Activated CD4-positive, alpha-beta T cell treated with anti-CD3 and anti-CD28 coated beads for 4 hours (primary cell): ENCODE data around the gene TRIB2.

Source experiments
- DNase-seq, 2 donors: peaks; one replicate each; pipeline ENCODE4 v3.0.0-alpha.2; 2020

TRIB2 gene

GRCh38 chr2:12754643-12755042, 37.9 kb downstream of the TRIB2 start:
- no peak for DNase-seq

GRCh38 chr2:12755384-12755783, 38.6 kb downstream of the TRIB2 start:
- no peak for DNase-seq

GRCh38 chr2:12759248-12759647, 42.5 kb downstream of the TRIB2 start:
- DNase-seq, result no peak

- no peak for DNase-seq
These were observed 44.4 kb downstream of the TRIB2 start for GRCh38 chr2:12761104-12761503.

GRCh38 chr2:12762337-12762736, 45.6 kb downstream of the TRIB2 start:
- no peak for DNase-seq

GRCh38 chr2:12762976-12763375, 46.2 kb downstream of the TRIB2 start:
- DNase-seq, result no peak

- DNase-seq, result no peak
These were observed 46.8 kb downstream of the TRIB2 start for GRCh38 chr2:12763486-12763885.

GRCh38 chr2:12764075-12764730, 47.5 kb downstream of the TRIB2 start:
- DNase-seq, result no peak

- no peak for DNase-seq
These were observed 48.3 kb downstream of the TRIB2 start for GRCh38 chr2:12764849-12765605.

GRCh38 chr2:12766421-12766879, 49.7 kb downstream of the TRIB2 start:
- DNase-seq, result no peak

- no peak for DNase-seq
These were observed 50.8 kb downstream of the TRIB2 start for GRCh38 chr2:12767541-12767940.

- DNase-seq, result no peak
These were observed 51.4 kb downstream of the TRIB2 start for GRCh38 chr2:12767996-12768624.

- DNase-seq, result no peak
These were observed 52.9 kb downstream of the TRIB2 start for GRCh38 chr2:12769492-12770105.

GRCh38 chr2:12770300-12770968, 53.7 kb downstream of the TRIB2 start:
- DNase-seq, result no peak

- DNase-seq, result no peak
These were observed 54.4 kb downstream of the TRIB2 start for GRCh38 chr2:12771154-12771553.

- DNase-seq, result no peak
These were observed 57.1 kb downstream of the TRIB2 start for GRCh38 chr2:12773586-12774394.

GRCh38 chr2:12774395-12774727, 57.6 kb downstream of the TRIB2 start:
- no peak for DNase-seq

- no peak for DNase-seq
These were observed 59.8 kb downstream of the TRIB2 start for GRCh38 chr2:12776521-12776961.

GRCh38 chr2:12778369-12778768, 61.6 kb downstream of the TRIB2 start:
- no peak for DNase-seq

- no peak for DNase-seq
These were observed 62.3 kb downstream of the TRIB2 start for GRCh38 chr2:12778811-12779579.

GRCh38 chr2:12781329-12781728, 64.6 kb downstream of the TRIB2 start:
- DNase-seq, result no peak
